Epithelial cell of proximal tubule (primary cell): ENCODE measurements around the gene CDT1. TPM values are rescaled to one million over a fixed set of nuclear protein-coding genes. Genes with fewer than 3 reads are reported as not detected.

Experiments
- DNase-seq: peaks from one replicate; pipeline ENCODE4 v3.0.0-alpha.2; 2011; ENCODE audit warnings: low read depth
- H3K4me3 ChIP-seq: 2 replicates; pipeline ENCODE4 v1.5.1; 2011; ENCODE audit warnings: low read depth, mild to moderate bottlenecking, low read length
- CTCF ChIP-seq: conservative IDR thresholded peaks from 2 replicates; pipeline ENCODE4 v1.5.1; 2012; ENCODE audit warnings: low read depth, mild to moderate bottlenecking, low read length
- total RNA-seq: library from RNA; depleted of rRNA; stranded (reverse); fragments of >200 nt; gene quantifications from 2 replicates; pipeline ENCODE4 v1.2.3, GENCODE V29; 2015

The CDT1 gene
- total RNA-seq, result 76.2 and 88.5 TPM in 2 replicates

GRCh38 chr16:88803264-88803987 is at the start of gene CDT1:
Gene CDT1 (plus strand): TSS chr16:88803789. CDS start chr16:88803832, 43 bp downstream.
- no peak for TF ChIP-seq CTCF

GRCh38 chr16:88754109-88754911 is 49.3 kb upstream of the CDT1 start:
- no peak overlapping the region for H3K4me3 ChIP-seq
- no peak for DNase-seq
- TF ChIP-seq CTCF, result no peak

More at GRCh38 chr16:88803264-88803987, at the start of gene CDT1:
- peak within 1 kb of the TSS; percentile 77 for H3K4me3 ChIP-seq
- no peak for DNase-seq

- TF ChIP-seq CTCF, result peak; percentile 36
- no peak overlapping the region for H3K4me3 ChIP-seq
- no peak for DNase-seq
Measured at GRCh38 chr16:88754912-88755744, 48.5 kb upstream of the CDT1 start.

DNA sequence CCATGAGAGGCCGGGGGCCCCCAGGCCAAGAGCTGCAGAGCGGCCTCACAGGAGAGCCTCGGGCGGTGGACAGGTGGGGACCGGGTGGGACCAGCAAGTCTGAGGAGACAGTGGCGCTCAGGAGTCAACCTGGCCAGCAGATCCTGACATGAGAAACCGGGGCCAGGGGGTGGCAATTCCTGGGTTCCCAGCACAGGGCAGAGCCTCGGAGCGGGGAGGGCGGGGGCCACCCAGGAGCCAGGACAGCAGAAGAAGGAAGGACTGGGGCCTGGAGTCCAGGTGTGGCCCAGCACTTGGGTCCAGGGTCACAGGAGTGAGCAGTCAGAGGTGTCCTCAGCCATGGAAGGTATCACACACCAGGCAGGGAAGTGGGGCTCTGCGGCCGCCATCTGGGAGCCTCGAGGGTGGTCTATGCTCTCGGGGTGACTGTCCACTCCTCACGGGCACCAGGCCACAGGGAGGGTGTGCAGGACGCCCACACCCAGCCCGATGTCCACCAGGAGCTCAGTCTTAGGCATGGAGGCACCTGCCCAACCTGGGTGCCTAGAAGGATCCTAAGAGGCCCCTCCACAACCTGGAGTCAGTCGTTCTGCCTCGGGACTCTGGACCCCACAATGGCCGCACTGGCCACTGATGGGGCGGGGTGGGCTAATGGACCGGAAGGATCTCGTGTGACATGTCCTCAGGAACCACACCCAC is 47.7 kb upstream of the CDT1 start:
- no peak for TF ChIP-seq CTCF
- no peak overlapping the region for H3K4me3 ChIP-seq
- DNase-seq, result no peak

- DNase-seq, result no peak
- TF ChIP-seq CTCF, result no peak
- no peak overlapping the region for H3K4me3 ChIP-seq
Measured at GRCh38 chr16:88758227-88758943, 45.2 kb upstream of the CDT1 start.

GRCh38 chr16:88758944-88759244 is 44.7 kb upstream of the CDT1 start:
- TF ChIP-seq CTCF, result no peak
- DNase-seq, result no peak
- H3K4me3 ChIP-seq, result no peak overlapping the region
